ENCODE measurements around the gene ITGB5. TPM values are rescaled to one million over a fixed set of nuclear protein-coding genes. Genes with fewer than 3 reads are reported as not detected.

ITGB5 gene
- total RNA-seq, 1 donor from 2014 or later: not detected

- TF ChIP-seq, protein P1, sequence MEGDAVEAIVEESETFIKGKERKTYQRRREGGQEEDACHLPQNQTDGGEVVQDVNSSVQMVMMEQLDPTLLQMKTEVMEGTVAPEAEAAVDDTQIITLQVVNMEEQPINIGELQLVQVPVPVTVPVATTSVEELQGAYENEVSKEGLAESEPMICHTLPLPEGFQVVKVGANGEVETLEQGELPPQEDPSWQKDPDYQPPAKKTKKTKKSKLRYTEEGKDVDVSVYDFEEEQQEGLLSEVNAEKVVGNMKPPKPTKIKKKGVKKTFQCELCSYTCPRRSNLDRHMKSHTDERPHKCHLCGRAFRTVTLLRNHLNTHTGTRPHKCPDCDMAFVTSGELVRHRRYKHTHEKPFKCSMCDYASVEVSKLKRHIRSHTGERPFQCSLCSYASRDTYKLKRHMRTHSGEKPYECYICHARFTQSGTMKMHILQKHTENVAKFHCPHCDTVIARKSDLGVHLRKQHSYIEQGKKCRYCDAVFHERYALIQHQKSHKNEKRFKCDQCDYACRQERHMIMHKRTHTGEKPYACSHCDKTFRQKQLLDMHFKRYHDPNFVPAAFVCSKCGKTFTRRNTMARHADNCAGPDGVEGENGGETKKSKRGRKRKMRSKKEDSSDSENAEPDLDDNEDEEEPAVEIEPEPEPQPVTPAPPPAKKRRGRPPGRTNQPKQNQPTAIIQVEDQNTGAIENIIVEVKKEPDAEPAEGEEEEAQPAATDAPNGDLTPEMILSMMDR (IDR thresholded peaks at IDR 0.05): no peak
- ChIA-PET POLR2A (no interaction called here), CTCF (no interaction called here)
- no peak overlapping the region for H3K4me3 Mint-ChIP-seq
- peaks cover 23% of the 10 kb centered on the region for H3K27me3 Mint-ChIP-seq
- no peak overlapping the region for H3K27ac Mint-ChIP-seq
- DNase-seq: no peak
- no peak for ATAC-seq (ENCODE audit: low read depth)
- H3K36me3 Mint-ChIP-seq (ENCODE audit: low read depth): no peaks in the 10 kb centered on the region
- intact Hi-C loops (cut with micrococcal nuclease): no loop called here
- no peaks in the 10 kb centered on the region for H3K9me3 Mint-ChIP-seq
- H3K4me1 Mint-ChIP-seq: peaks cover 10% of the 10 kb centered on the region
Measured at GRCh38 chr3:124838963-124839362, 48.2 kb downstream of the ITGB5 start.

DNA sequence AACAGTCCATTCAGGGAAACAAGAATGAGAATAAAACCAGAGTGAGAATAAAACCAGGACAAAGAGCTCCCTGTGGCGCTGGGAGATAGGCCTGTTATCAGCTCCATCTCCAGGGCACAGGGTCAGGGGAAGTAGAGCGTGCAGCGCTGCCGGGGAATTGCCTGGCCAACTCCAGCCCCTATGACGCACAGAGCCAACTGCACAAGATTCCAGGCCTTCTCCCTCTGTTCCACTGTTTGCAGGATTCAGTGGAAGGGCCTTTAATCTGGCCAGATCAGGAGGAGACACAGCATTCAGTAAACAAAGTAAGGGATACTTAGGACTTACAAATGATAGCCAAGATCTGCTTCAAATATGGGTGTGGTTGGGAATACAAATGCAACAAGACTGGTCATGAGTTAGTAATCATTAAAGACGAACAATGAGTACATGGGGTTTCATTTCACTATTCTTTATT is 49.4 kb downstream of the ITGB5 start:
- peaks cover 28% of the 10 kb centered on the region for H3K27me3 Mint-ChIP-seq
- no peak overlapping the region for H3K27ac Mint-ChIP-seq
- no peaks in the 10 kb centered on the region for H3K9me3 Mint-ChIP-seq
- H3K36me3 Mint-ChIP-seq (ENCODE audit: low read depth): no peaks in the 10 kb centered on the region
- ChIA-PET CTCF (no interaction called here), POLR2A (no interaction called here)
- no peak overlapping the region for H3K4me3 Mint-ChIP-seq
- peaks cover 10% of the 10 kb centered on the region for H3K4me1 Mint-ChIP-seq
- intact Hi-C loops (cut with micrococcal nuclease): no loop called here
- no peak for DNase-seq
- no peak for ATAC-seq (ENCODE audit: low read depth)
- TF ChIP-seq, protein P1 (IDR thresholded peaks at IDR 0.05): no peak

DNA sequence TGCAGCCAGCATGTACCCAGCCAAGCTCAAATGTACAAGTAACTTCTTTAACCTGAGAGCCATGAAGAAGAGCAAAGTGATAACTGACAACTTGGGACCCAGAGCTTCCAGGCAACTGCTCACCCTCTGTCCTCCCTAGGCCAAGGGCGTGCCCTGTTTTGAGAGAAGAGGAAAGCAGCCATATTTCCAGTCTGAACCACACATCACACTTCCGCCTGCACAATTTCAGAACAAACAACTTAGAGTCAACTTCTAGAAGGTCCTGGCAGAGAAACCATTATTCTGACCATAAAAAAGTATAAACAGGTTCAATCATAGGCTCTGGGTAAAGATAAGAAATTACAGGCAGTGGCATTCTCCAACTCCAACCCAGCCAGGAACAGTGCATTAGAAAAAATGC is 50.1 kb downstream of the ITGB5 start:
- no peak for DNase-seq

DNA sequence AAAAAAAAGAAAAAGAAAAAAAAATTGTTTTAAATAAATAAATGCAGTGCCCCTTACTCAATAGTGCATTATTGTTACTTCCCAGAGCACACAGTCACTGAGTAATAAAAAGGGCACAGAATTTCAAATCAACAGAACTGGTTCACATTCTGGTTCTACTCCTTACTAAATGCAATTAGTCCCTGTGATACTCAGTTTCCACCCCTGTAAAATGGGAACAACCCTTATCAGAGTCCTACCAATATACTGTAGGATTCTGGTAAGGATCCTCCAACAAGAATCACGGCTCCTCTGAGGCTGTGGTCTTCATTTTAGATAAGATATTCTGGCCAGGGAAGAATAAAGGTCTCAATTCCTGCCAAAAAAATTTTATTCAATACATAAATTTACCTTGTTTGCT is 50.7 kb downstream of the ITGB5 start:
- TF ChIP-seq, protein P1 (IDR thresholded peaks at IDR 0.05): no peak

More for the DNA sequence above, 50.1 kb downstream of the ITGB5 start:
- ChIA-PET POLR2A (no interaction called here), CTCF (no interaction called here)
- Mint-ChIP-seq H3K9me3 (no peaks in the 10 kb centered on the region), H3K27me3 (peaks cover 30% of the 10 kb centered on the region), H3K36me3 (ENCODE audit: low read depth) (no peaks in the 10 kb centered on the region), H3K4me3 (no peak overlapping the region), H3K4me1 (peaks cover 10% of the 10 kb centered on the region), H3K27ac (no peak overlapping the region)
- ATAC-seq (ENCODE audit: low read depth): no peak
- intact Hi-C loops (cut with micrococcal nuclease): no loop called here
- TF ChIP-seq, protein P1 (IDR thresholded peaks at IDR 0.05): no peak

GRCh38 chr3:124834723-124835718 is 52.1 kb downstream of the ITGB5 start:
- ChIA-PET POLR2A (no interaction called here), CTCF (no interaction called here)
- DNase-seq (no peak), ATAC-seq (ENCODE audit: low read depth) (peak; percentile 37)
- intact Hi-C loops (cut with micrococcal nuclease): no loop called here
- Mint-ChIP-seq H3K27ac (no peak overlapping the region), H3K4me3 (peak overlapping the region; percentile 59), H3K9me3 (no peaks in the 10 kb centered on the region), H3K27me3 (peaks cover 31% of the 10 kb centered on the region), H3K4me1 (peaks cover 10% of the 10 kb centered on the region), H3K36me3 (ENCODE audit: low read depth) (no peaks in the 10 kb centered on the region)
- TF ChIP-seq, protein P1 (IDR thresholded peaks at IDR 0.05): no peak

More for the DNA sequence above, 50.7 kb downstream of the ITGB5 start:
- ChIA-PET POLR2A (no interaction called here), CTCF (no interaction called here)
- H3K36me3 Mint-ChIP-seq (ENCODE audit: low read depth): no peaks in the 10 kb centered on the region
- intact Hi-C loops (cut with micrococcal nuclease): no loop called here
- H3K27ac Mint-ChIP-seq: no peak overlapping the region
- H3K27me3 Mint-ChIP-seq: peaks cover 30% of the 10 kb centered on the region
- H3K4me1 Mint-ChIP-seq: peaks cover 10% of the 10 kb centered on the region
- H3K9me3 Mint-ChIP-seq: no peaks in the 10 kb centered on the region
- no peak for ATAC-seq (ENCODE audit: low read depth)
- no peak for DNase-seq
- H3K4me3 Mint-ChIP-seq: no peak overlapping the region
